ENCODE results near the gene ISCA1. TPM values are rescaled to one million over a fixed set of nuclear protein-coding genes. Genes with fewer than 3 reads are reported as not detected.

ISCA1 gene
- 64.0 and 76.5 TPM in 2 replicates for polyA plus RNA-seq

DNA sequence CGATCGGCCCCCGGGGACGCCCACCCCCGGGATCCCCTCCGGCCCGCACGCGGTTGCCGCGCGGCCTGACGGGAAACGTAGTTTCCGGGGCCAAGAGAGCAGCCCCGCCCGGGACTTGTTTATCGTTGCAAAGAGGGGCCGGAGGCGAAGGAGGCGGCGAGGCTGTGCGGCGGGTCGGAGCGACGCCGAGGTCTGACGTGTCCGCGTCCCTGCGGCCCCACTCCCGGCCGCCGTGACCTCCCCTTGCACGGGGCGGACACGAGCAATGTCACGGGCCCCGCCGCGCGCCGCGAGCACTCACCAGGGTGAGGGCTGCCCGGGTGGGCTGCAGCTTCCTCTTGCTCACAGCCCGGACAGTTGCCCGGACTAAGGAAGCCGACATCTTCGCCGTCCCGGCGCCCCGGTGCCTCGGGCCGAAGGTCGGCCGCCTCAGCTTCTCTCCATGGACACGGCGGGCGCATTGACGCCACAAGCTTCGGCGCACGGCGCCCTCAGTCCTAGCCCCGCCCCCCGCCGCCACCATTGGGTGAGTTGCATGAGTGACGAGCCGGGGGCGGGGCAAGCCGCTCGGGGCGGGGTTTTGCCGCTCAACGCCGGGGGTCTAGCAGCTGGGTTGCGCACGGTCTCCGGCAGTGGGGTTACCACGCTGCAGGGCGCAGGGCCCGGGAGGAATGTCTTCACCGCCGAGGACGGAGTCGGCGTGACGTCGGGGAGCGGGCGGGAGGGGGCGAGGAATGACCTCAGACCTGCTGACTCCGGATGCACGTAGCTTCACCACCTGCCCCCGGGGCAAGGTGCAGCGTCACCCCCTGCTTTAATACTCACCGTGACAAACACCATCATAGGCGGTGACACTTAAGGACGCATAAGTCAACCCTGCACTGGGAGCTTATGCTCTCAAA is at the start of gene ISCA1:
Gene ISCA1 (minus strand): TSS at position 462 of the 902 bp plus-strand sequence. CDS start 80 bp downstream, at position 382.

DNA sequence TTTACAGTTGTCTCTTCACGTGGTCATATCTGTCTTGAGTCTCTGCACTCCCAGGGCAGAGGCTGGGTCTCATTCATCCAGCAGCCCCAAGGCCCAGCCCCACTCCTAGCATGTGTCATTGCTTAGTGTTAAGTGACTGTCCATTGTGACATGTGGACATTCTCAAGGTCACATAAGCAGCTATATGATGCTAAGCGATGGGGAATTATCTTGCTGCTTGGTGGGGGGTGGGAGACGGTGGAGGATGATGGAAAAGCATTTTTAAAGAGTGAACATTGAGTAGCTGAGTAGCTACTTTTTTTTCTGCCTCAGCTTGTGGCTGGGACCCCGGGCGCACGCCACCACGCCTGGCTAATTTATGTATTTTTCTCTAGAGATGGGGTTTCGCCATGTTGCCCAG is 22.8 kb downstream of the ISCA1 start, which contains the start of gene C9orf153:
Gene C9orf153 (minus strand): TSS at position 101 of the 400 bp plus-strand sequence. CDS start 30,054 bp downstream, outside the sequence.

Other genes starting within 250 kb of the ISCA1 start
- gene GOLM1, start 183.0 kb downstream of the ISCA1 start, polyA plus RNA-seq = 30.2 and 32.2 TPM in 2 replicates
- gene C9orf153, start 22.9 kb downstream of the ISCA1 start, polyA plus RNA-seq = 0.14 and 0.98 TPM in 2 replicates
- gene TUT7, start 71.9 kb upstream of the ISCA1 start, polyA plus RNA-seq = 8.2 and 10.5 TPM in 2 replicates

Data from Purkinje cell (primary cell).